ENCODE results near the gene WIPF1.
A peak's percentile ranks its signal among the peaks of the same experiment; 100 is the strongest.

Gene WIPF1

DNA sequence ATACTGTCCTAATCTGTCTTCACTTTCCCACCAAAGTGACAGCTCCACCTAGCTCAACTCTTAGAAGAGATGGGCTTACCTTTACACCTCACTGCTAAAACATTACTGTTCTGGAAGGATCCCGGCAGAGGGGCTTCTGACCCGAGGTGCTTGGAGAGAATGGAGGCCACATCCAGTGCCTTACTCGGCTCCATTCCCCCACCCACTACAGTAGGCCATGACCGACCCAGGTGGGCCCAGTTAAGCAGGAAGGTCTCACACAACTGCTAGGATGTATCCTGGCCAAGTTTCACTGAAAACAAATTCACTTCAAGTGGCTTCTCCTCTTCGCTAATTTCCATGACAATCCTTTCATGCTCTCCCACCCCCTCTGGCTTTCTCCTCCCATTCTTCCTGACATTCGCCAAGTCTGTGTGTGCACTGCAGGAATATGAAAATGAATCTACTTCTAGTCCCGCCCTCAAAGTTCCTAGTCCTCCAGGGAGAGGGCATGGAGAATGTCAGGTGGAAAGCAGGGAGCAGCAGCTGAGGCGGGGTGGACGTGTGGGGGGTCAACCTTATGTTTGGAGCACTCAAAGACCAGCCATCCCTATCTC is 11.8 kb downstream of the WIPF1 start:
- no peaks in the 10 kb centered on the region for H3K9me3 ChIP-seq (ENCODE audit: insufficient read depth, low read length, severe bottlenecking)
- H3K9ac ChIP-seq (ENCODE audit: low read depth, low read length), result no peak overlapping the region
- peaks cover 82% of the 10 kb centered on the region for H3K36me3 ChIP-seq (ENCODE audit: insufficient read depth, low read length)
- peak overlapping the region; percentile 51 for H3K27ac ChIP-seq (ENCODE audit: low read length)
- no peaks in the 10 kb centered on the region for H3K27me3 ChIP-seq (ENCODE audit: insufficient read depth, low read length, poor library complexity)
- TF ChIP-seq EZH2 (IDR thresholded peaks at IDR 0.05; ENCODE audit: borderline replicate concordance, low read depth, low read length, severe bottlenecking), result no peak
- TF ChIP-seq, protein P1, sequence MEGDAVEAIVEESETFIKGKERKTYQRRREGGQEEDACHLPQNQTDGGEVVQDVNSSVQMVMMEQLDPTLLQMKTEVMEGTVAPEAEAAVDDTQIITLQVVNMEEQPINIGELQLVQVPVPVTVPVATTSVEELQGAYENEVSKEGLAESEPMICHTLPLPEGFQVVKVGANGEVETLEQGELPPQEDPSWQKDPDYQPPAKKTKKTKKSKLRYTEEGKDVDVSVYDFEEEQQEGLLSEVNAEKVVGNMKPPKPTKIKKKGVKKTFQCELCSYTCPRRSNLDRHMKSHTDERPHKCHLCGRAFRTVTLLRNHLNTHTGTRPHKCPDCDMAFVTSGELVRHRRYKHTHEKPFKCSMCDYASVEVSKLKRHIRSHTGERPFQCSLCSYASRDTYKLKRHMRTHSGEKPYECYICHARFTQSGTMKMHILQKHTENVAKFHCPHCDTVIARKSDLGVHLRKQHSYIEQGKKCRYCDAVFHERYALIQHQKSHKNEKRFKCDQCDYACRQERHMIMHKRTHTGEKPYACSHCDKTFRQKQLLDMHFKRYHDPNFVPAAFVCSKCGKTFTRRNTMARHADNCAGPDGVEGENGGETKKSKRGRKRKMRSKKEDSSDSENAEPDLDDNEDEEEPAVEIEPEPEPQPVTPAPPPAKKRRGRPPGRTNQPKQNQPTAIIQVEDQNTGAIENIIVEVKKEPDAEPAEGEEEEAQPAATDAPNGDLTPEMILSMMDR (IDR thresholded peaks at IDR 0.05; ENCODE audit: borderline replicate concordance, extremely low read depth, low read length, poor library complexity, severe bottlenecking), result no peak
- DNase-seq, result no peak
- H4K20me1 ChIP-seq (ENCODE audit: insufficient read depth, low read length), result peaks cover 5% of the 10 kb centered on the region; the same call in 1 of the 2 replicates
- no peak overlapping the region for H3K4me2 ChIP-seq (ENCODE audit: insufficient read depth, low read length)
- ATAC-seq (ENCODE audit: insufficient read depth, low read depth), result no peak
- no peak overlapping the region for H2AFZ ChIP-seq (ENCODE audit: low read depth, low read length)
- H3K4me1 ChIP-seq (ENCODE audit: insufficient read depth, low read length), result peaks cover 13% of the 10 kb centered on the region
- peaks cover 82% of the 10 kb centered on the region for H3K79me2 ChIP-seq (ENCODE audit: insufficient read depth, low read length)
- no peak overlapping the region for H3K4me3 ChIP-seq (ENCODE audit: low read depth in 1 of 2, low read length in 2 of 2)

DNA sequence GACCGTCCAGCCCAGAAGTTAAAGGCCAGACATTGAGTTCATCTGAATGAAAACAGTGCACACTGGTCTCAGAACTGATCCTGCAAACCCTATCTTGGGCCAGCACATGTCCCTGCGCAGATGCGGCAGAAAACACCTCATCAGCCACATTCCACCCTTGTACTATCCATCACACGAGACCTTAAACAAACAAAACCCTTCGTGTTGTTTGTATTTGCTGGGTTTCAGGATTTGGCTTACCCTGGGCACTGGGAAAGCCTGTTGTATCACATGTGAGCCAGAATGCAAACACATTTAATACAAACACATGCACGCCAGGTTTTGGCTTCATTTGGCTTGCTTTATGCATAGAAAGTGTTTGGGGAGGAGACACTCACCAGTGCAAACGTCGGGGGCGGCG is 12.5 kb downstream of the WIPF1 start:
- ATAC-seq (ENCODE audit: insufficient read depth, low read depth) (no peak), DNase-seq (no peak)
- H3K27ac ChIP-seq (ENCODE audit: low read length), result no peak overlapping the region
- H2AFZ ChIP-seq (ENCODE audit: low read depth, low read length), result no peak overlapping the region
- no peaks in the 10 kb centered on the region for H3K9me3 ChIP-seq (ENCODE audit: insufficient read depth, low read length, severe bottlenecking)
- no peak overlapping the region for H3K4me2 ChIP-seq (ENCODE audit: insufficient read depth, low read length)
- H3K36me3 ChIP-seq (ENCODE audit: insufficient read depth, low read length), result peaks cover 83% of the 10 kb centered on the region
- peaks cover 5% of the 10 kb centered on the region; the same call in 1 of the 2 replicates for H4K20me1 ChIP-seq (ENCODE audit: insufficient read depth, low read length)
- H3K4me3 ChIP-seq (ENCODE audit: low read depth in 1 of 2, low read length in 2 of 2), result no peak overlapping the region
- H3K4me1 ChIP-seq (ENCODE audit: insufficient read depth, low read length), result peaks cover 7% of the 10 kb centered on the region
- H3K27me3 ChIP-seq (ENCODE audit: insufficient read depth, low read length, poor library complexity), result no peaks in the 10 kb centered on the region
- peaks cover 76% of the 10 kb centered on the region for H3K79me2 ChIP-seq (ENCODE audit: insufficient read depth, low read length)
- H3K9ac ChIP-seq (ENCODE audit: low read depth, low read length), result no peak overlapping the region
- TF ChIP-seq EZH2 (IDR thresholded peaks at IDR 0.05; ENCODE audit: borderline replicate concordance, low read depth, low read length, severe bottlenecking), result no peak
- TF ChIP-seq, protein P1 (IDR thresholded peaks at IDR 0.05; ENCODE audit: borderline replicate concordance, extremely low read depth, low read length, poor library complexity, severe bottlenecking), result no peak

DNA sequence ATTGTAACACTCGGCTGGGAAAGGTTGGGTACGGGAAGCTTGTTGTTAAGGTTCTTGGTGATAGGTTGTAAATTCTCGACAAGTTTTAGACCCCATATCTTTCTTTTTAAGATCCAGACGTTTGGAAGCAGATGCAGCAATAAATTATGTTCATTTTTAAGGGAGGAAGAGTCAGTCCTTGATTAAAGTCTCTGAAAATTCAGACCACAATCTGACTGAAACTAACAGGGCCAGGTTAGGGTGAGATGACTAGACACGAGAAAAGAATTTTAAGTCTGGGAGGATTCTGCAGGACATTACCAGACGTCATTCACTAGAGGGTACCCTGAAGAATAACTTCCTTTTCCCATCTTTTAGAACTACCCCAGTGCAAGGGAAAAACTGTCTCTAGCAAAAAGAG is 16.1 kb downstream of the WIPF1 start:
- DNase-seq (no peak), ATAC-seq (ENCODE audit: insufficient read depth, low read depth) (no peak)
- Histone ChIP-seq H3K4me3 (ENCODE audit: low read depth in 1 of 2, low read length in 2 of 2) (no peak overlapping the region), H3K4me1 (ENCODE audit: insufficient read depth, low read length) (no peaks in the 10 kb centered on the region), H3K9me3 (ENCODE audit: insufficient read depth, low read length, severe bottlenecking) (no peaks in the 10 kb centered on the region), H3K27me3 (ENCODE audit: insufficient read depth, low read length, poor library complexity) (no peaks in the 10 kb centered on the region), H3K4me2 (ENCODE audit: insufficient read depth, low read length) (no peak overlapping the region), H4K20me1 (ENCODE audit: insufficient read depth, low read length) (peaks cover 5% of the 10 kb centered on the region; the same call in 1 of the 2 replicates), H3K79me2 (ENCODE audit: insufficient read depth, low read length) (peaks cover 44% of the 10 kb centered on the region), H3K27ac (ENCODE audit: low read length) (no peak overlapping the region), H3K36me3 (ENCODE audit: insufficient read depth, low read length) (peaks cover 96% of the 10 kb centered on the region), H2AFZ (ENCODE audit: low read depth, low read length) (no peak overlapping the region), H3K9ac (ENCODE audit: low read depth, low read length) (no peak overlapping the region)
- no peak for TF ChIP-seq EZH2 (IDR thresholded peaks at IDR 0.05; ENCODE audit: borderline replicate concordance, low read depth, low read length, severe bottlenecking)
- TF ChIP-seq, protein P1 (IDR thresholded peaks at IDR 0.05; ENCODE audit: borderline replicate concordance, extremely low read depth, low read length, poor library complexity, severe bottlenecking), result no peak
